Gastroesophageal sphincter (tissue), 4 donors: ENCODE measurements around the gene PNLIPRP1. TPM values are rescaled to one million over a fixed set of nuclear protein-coding genes. Genes with fewer than 3 reads are reported as not detected.

Experiments used
- ATAC-seq: fragments of 150-250 bp; one replicate; pipeline ENCODE4 v1.9.1; 2016; ENCODE audit warnings: mild to moderate bottlenecking, moderate library complexity
- H3K27ac ChIP-seq, 4 donors: fragments of 200-600 bp; sonication (generic) in 3 of 4; 1 replicate in 3 of 4; 2 replicates in 1 of 4; pipeline ENCODE4 v1.5.1; 2016 to 2019
- H3K27me3 ChIP-seq: fragments of 200-600 bp; sonication (generic); one replicate; pipeline ENCODE4 v1.5.1; 2019
- H3K36me3 ChIP-seq, 2 donors: fragments of 200-600 bp; sonication (generic); one replicate each; pipeline ENCODE4 v1.5.1; 2019; ENCODE audit warnings: control low read depth in 1 of 2
- H3K4me1 ChIP-seq, 3 donors: fragments of 200-600 bp; sonication (generic); 1 replicate in 2 of 3; 2 replicates in 1 of 3; pipeline ENCODE4 v1.5.1; 2016 to 2019; ENCODE audit warnings: control low read depth in 2 of 3
- H3K4me3 ChIP-seq, 2 donors: fragments of 200-600 bp; sonication (generic); one replicate each; pipeline ENCODE4 v1.5.1; 2019; ENCODE audit warnings: mild to moderate bottlenecking in 1 of 2, moderate library complexity in 1 of 2
- H3K9me3 ChIP-seq, 3 donors: fragments of 200-600 bp; sonication (generic); one replicate each; pipeline ENCODE4 v1.5.1; 2017 to 2019; ENCODE audit warnings: control low read depth in 2 of 3
- EP300 ChIP-seq: sonication (generic); formaldehyde crosslinking; IDR thresholded peaks from one replicate; pipeline ENCODE4 v1.6.1; 2017; ENCODE audit warnings: antibody characterized with exemption, mild to moderate bottlenecking
- POLR2A ChIP-seq, 2 donors: fragments of 450-650 bp; IDR thresholded peaks; one replicate each; pipeline ENCODE4 v1.6.1; 2017; ENCODE audit warnings: antibody characterized with exemption in 2 of 2, mild to moderate bottlenecking in 2 of 2, moderate library complexity in 1 of 2
- POLR2AphosphoS5 ChIP-seq: sonication (generic); formaldehyde crosslinking; IDR thresholded peaks from one replicate; pipeline ENCODE4 v1.6.1; 2017; ENCODE audit warnings: antibody characterized with exemption
- WGBS, 2 donors: methylation state at CpG; one replicate each; pipeline ENCODE4 v1.1.5; 2018; ENCODE audit warnings: low coverage in 1 of 2; 5-methylcytosine and 5-hydroxymethylcytosine counted together
- total RNA-seq, 4 donors: library from RNA; depleted of rRNA; stranded (reverse); fragments of >200 nt; gene quantifications; one replicate each; pipeline ENCODE4 v1.1.0, GENCODE V29; 2016
- TF ChIP-seq, protein P1 (sequence below), 4 experiments: fragments of 200-600 bp in 2 of 4; fragments of 450-650 bp in 2 of 4; sonication (generic) in 1 of 4; IDR thresholded peaks; one replicate each; pipeline ENCODE4 v1.5.1; 2017 to 2019; ENCODE audit warnings: antibody characterized with exemption in 4 of 4, mild to moderate bottlenecking in 2 of 4, moderate library complexity in 2 of 4

PNLIPRP1 gene
- total RNA-seq, 4 donors from 2014 or later: not detected

DNA sequence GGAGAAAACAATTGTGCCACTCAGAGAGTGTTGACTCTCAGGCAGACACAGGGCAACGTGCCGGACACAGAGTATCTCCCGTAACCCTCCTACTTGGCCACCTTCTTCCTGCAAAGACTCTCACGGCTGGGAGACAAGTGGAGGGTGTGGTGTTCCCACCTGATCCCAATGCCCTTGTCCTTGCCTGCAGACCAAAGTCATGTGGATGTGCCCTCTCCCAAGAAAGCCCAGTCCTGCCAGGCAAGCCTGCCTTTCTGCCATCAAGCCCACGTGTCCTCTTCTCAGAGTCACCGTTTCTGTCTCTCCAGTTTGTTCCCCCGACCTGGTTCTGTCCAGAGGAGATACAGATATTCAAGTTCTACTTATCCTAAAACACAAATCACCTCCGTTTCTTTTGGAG lies 30.7 kb downstream of the PNLIPRP1 start:
- TF ChIP-seq, protein P1, sequence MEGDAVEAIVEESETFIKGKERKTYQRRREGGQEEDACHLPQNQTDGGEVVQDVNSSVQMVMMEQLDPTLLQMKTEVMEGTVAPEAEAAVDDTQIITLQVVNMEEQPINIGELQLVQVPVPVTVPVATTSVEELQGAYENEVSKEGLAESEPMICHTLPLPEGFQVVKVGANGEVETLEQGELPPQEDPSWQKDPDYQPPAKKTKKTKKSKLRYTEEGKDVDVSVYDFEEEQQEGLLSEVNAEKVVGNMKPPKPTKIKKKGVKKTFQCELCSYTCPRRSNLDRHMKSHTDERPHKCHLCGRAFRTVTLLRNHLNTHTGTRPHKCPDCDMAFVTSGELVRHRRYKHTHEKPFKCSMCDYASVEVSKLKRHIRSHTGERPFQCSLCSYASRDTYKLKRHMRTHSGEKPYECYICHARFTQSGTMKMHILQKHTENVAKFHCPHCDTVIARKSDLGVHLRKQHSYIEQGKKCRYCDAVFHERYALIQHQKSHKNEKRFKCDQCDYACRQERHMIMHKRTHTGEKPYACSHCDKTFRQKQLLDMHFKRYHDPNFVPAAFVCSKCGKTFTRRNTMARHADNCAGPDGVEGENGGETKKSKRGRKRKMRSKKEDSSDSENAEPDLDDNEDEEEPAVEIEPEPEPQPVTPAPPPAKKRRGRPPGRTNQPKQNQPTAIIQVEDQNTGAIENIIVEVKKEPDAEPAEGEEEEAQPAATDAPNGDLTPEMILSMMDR (IDR thresholded peaks at IDR 0.05): no peak
- TF ChIP-seq EP300 (no peak), POLR2AphosphoS5 (no peak), POLR2A (IDR thresholded peaks at IDR 0.05) (no peak)
- no peaks in the 10 kb centered on the region for H3K36me3 ChIP-seq
- H3K4me1 ChIP-seq: no peaks in the 10 kb centered on the region
- no peak overlapping the region for H3K27ac ChIP-seq
- H3K4me3 ChIP-seq: no peak overlapping the region
- H3K27me3 ChIP-seq: peaks cover 28% of the 10 kb centered on the region
- ATAC-seq: no peak
- no peaks in the 10 kb centered on the region for H3K9me3 ChIP-seq
- WGBS, 2 donors: 82 to 90% methylated on average over 6 to 8 of the region's 8 CpGs

- Histone ChIP-seq H3K4me3 (no peak overlapping the region), H3K4me1 (peaks cover 0 to 1% (median 0%) of the 10 kb centered on the region in 3 donors), H3K27me3 (peaks cover 34% of the 10 kb centered on the region), H3K27ac (no peak overlapping the region), H3K36me3 (no peaks in the 10 kb centered on the region), H3K9me3 (no peaks in the 10 kb centered on the region)
- TF ChIP-seq POLR2A (IDR thresholded peaks at IDR 0.05): no peak
- no peak for TF ChIP-seq POLR2AphosphoS5
- no peak for TF ChIP-seq EP300
- TF ChIP-seq, protein P1 (IDR thresholded peaks at IDR 0.05): no peak
- no peak for ATAC-seq
- 81 to 85% methylated on average over 4 to 11 of the region's 11 CpGs for WGBS, 2 donors
Measured at GRCh38 chr10:116621934-116622655, 31.3 kb downstream of the PNLIPRP1 start.

DNA sequence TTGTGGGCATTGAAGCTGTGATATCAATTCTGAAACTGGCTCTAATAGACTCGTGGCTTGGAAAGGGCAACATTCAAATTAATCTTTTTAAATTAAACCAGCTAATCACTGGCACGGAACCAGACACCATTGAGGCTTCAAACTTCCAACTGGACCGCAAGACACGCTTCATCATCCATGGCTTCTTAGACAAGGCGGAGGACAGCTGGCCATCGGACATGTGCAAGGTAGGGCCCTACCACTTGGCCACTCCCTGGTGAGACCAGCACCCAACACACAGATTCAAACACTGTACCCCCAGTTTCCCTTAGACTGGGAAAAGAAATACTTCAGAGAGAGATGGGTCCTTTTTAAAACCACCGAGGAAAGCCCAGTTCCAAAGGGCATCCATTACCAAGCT lies 35.1 kb downstream of the PNLIPRP1 start:
- H3K27ac ChIP-seq: no peak overlapping the region
- ATAC-seq: no peak
- H3K4me3 ChIP-seq: no peak overlapping the region
- peaks cover 44% of the 10 kb centered on the region for H3K27me3 ChIP-seq
- 73 to 90% methylated on average over 2 to 3 of the region's 7 CpGs for WGBS, 2 donors
- no peak for TF ChIP-seq EP300
- TF ChIP-seq, protein P1 (IDR thresholded peaks at IDR 0.05): no peak
- no peak for TF ChIP-seq POLR2A (IDR thresholded peaks at IDR 0.05)
- TF ChIP-seq POLR2AphosphoS5: no peak
- peaks cover 0 to 9% (median 0%) of the 10 kb centered on the region in 3 donors for H3K4me1 ChIP-seq
- no peaks in the 10 kb centered on the region for H3K9me3 ChIP-seq
- H3K36me3 ChIP-seq: no peaks in the 10 kb centered on the region

GRCh38 chr10:116626815-116627214 lies 36.1 kb downstream of the PNLIPRP1 start:
- TF ChIP-seq EP300 (no peak), POLR2A (IDR thresholded peaks at IDR 0.05) (no peak), POLR2AphosphoS5 (no peak)
- TF ChIP-seq, protein P1 (IDR thresholded peaks at IDR 0.05): no peak
- Histone ChIP-seq H3K27ac (no peak overlapping the region), H3K36me3 (no peaks in the 10 kb centered on the region), H3K4me1 (peaks cover 0 to 9% (median 0%) of the 10 kb centered on the region in 3 donors), H3K4me3 (no peak overlapping the region), H3K9me3 (no peaks in the 10 kb centered on the region), H3K27me3 (peaks cover 44% of the 10 kb centered on the region)
- 40 to 88% methylated on average over 2 to 4 of the region's 9 CpGs for WGBS, 2 donors
- ATAC-seq: no peak

- Histone ChIP-seq H3K27ac (no peak overlapping the region), H3K9me3 (no peaks in the 10 kb centered on the region), H3K27me3 (peaks cover 44% of the 10 kb centered on the region), H3K4me3 (peak overlapping the region in 1 of 2 donors; percentile 41), H3K36me3 (no peaks in the 10 kb centered on the region), H3K4me1 (peaks cover 0 to 9% (median 0%) of the 10 kb centered on the region in 3 donors)
- WGBS, 2 donors: 0% methylated on average over 1 to 7 of the region's 49 CpGs
- no peak for ATAC-seq
- TF ChIP-seq, protein P1 (IDR thresholded peaks at IDR 0.05): peak in 3 of 4 experiments; percentile 24 to 57 (median 35)
- TF ChIP-seq POLR2A (IDR thresholded peaks at IDR 0.05): no peak
Measured at GRCh38 chr10:116627386-116627933, 36.7 kb downstream of the PNLIPRP1 start.
